ENCODE measurements around the gene KAZN.

KAZN gene

GRCh38 chr1:14932034-14932638, 333.7 kb downstream of the KAZN start:
- DNase-seq (ENCODE audit: low spot score): no peak

- no peak for DNase-seq (ENCODE audit: low spot score)
Measured at GRCh38 chr1:14934867-14935266, 336.4 kb downstream of the KAZN start.

DNA sequence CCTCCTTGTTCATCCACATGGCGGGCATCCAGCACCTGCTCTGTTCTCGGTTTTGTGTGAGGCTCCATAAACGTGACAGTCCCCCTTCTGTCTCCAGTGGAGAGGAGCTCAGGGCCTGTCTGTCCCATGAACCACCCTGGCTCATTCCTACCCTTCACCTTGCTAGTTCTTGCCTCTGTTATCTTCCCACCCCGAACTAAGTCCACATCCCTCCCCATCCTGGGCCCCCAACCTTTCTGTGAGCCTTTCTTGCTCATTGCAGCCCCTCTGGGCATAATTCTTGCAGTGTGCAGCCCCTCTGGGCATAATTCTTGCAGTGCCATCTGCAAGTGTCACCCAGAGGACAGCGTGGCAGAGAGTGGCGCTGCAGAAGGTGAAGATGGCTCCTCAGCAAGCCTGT, 338.3 kb downstream of the KAZN start:
- no peak for DNase-seq (ENCODE audit: low spot score)

DNA sequence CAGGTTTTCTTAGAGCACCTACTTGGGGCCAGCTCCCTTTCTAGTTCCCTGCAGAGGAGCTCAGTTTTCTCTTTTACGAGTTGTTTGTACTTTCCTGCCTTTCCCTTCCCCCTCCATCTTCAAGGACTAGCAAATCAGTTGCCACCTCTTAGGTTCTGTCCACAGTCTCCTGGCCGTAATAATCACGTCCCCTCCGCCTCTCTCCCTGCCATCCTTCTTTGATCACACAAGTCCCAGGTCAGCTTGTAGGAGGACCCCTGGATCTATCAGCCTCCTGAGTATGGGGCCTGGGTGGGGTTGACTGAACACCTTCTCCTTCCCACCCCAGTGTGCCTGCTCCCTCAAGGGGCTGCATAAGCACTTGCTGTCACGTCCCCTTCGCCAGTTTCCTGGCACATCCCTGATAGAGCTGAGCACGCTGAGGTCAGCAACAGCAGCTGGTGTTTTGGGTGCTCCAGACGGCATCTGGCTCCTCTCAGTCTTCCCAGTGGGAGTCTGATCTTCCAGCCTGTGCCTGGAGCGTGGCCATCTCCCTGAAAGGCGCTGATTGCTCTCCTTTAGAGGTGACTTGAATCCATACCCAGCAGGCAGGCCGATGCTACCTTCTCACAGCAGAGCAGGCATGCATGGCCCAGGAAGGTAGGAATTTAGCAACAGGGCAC, 338.9 kb downstream of the KAZN start:
- DNase-seq (ENCODE audit: low spot score): no peak

DNA sequence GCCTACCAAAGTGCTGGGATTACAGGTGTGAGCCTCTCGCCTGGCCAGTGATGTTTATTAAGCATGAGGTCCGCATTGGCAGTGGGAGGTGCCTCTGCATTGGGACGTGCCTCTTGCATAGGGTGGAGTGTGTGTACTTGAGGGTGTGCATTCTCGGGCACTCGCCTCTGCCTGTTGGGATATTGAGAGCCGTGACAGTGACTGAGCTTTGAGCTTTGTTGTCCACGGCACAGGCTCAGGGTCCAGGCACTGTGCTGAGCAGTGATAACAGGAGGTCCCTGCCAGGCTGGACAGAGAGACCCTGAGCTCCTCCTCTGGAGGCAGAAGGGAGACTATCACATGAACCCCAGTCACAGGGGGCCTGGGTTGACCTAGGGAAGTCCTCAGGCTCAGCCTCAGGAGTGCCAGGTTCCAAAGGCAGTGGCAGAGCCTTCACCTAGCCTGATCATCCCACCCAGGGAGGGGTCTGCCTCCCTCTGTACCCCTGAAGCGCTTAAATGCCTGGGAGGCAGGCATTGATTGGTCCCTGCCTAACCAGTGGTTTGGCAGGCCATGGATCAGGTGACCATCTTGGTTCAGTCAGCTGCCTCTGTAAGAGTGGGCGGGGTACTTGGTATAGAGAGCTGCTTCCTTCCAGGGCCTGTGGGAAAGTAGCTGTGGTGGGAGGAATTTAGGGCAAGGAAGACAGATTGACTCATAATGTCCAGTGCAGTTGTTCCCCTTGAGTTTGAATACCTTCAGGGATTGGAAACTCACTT, 341.2 kb downstream of the KAZN start:
- no peak for DNase-seq (ENCODE audit: low spot score)

GRCh38 chr1:14940285-14940870, 341.9 kb downstream of the KAZN start:
- DNase-seq (ENCODE audit: low spot score): no peak

- DNase-seq (ENCODE audit: low spot score): no peak
Measured at GRCh38 chr1:14941864-14942263, 343.4 kb downstream of the KAZN start.

DNA sequence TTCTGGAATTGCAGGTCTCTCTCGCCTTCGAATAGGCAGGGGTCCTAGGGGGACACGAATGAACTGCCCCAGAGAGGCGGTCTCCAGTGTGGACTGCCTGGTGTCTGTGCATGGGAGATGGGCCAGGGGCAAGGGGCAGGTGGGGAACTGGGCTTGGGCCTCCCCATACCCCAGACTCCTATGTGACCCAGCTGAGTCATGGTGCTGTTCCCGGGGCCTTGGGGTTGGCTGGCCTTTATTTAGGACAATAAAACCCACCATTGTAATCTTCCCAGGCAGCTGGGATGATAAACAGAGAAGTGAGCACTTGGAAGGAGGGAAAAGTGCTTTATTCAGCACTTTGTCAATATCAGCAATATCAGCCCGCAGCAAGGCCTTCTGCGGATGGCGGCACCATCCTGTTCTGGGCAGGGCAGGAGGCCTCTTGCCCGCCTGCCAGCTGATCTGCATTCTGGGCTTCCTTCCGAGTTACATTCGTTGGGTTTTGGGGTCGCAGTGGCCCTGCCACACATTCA, 346.0 kb downstream of the KAZN start:
- DNase-seq (ENCODE audit: low spot score): no peak

DNA sequence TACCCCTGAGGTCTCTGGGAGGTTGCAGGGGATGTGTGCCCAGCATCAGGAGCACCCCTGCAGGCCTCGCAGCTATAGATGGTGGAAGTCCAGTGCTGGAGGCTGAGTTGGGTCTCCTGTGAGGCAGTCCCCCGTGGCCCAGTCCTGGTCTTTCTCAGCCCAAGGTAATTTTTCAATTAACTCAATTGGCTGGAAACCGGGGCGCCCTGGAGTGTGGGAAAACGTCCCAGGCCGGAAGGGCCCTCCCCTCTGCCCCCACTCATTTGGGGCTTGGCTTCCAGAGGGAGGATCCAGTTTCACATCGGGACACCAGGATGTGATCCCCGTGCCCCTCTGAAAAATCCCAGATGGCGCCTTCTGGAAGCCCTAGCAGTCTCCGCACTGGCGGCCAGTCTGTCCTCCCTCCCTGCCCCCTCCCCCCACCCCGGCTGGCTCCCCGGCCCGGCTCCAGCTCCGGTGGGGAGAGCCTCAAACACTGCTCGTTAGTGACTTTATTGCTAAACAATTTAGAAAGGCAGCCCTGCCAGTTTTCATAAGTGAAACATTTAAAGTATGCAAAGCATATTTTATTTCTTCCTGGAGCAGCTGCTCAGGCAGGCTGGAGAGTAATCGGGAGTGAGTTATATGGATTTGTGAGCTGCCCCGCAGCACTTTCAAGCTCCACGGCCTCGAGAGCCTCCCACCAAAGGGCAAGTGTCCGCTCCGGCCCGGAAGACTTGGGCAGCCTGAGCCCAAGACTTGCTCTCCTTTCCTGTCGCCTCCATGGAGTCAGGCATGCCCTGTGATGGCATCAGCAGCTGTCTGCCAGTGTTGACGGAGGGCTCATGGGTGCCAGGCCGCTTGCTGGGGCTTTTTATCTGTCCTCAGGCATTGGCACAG, 346.9 kb downstream of the KAZN start:
- DNase-seq (ENCODE audit: low spot score): peak; percentile 83

GRCh38 chr1:14946011-14946359, 347.5 kb downstream of the KAZN start:
- DNase-seq (ENCODE audit: low spot score): no peak

- no peak for DNase-seq (ENCODE audit: low spot score)
Measured at GRCh38 chr1:14946684-14947238, 348.3 kb downstream of the KAZN start.

GRCh38 chr1:14947421-14947820, 348.9 kb downstream of the KAZN start:
- no peak for DNase-seq (ENCODE audit: low spot score)

DNA sequence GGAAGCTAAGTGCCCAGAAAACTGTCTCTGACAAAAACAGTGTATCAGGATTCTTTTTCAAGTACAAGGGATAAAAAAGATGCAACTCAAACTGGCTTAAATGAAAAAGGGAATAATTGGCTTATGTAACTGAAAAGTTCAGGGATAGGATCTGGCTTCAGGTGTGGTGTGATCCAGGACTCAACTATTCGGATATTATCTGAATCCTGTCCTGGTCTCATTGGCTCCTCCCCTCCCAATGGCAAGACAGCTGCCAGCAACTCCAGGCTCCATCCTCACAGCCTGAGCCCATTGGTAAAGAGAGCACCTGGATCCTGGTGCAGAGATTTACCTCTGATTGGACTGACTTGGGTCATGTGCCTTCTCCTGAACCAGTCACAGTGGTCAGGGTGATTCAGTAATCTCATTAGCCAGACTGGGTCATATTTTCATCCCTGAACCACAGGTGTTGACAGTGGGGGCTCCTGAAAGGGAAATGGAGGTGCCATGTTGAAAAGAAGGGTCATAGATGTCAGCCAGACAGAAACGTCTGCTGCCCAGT, 349.7 kb downstream of the KAZN start:
- DNase-seq (ENCODE audit: low spot score): no peak

DNA sequence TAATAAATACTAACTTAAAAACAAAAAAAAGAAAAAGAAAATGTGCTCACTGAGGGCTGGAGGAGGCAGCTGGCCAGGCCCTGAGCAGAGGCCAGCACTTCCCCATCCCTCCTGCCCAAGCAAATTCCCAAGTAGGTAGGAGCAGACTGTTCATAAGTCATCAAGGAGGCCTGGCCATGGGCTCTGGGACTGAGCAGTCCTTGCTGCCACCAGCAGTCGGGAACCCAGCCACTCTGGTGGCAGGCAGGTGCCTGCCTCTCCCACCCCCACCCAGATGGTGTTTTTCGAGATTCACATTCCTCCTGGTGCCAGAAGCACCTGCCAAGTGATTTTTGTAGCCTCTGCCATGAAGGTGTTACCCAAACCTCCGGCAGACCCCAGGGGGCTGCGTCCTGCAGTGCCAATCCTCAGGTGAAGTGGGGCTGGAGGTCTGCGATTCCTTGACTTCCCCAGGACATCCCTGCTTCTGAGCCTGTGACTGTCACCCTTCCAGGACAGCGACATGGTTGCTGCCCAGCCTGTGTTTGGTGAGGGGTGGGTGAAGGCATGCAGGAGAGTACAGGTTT, 350.9 kb downstream of the KAZN start:
- DNase-seq (ENCODE audit: low spot score): no peak

DNA sequence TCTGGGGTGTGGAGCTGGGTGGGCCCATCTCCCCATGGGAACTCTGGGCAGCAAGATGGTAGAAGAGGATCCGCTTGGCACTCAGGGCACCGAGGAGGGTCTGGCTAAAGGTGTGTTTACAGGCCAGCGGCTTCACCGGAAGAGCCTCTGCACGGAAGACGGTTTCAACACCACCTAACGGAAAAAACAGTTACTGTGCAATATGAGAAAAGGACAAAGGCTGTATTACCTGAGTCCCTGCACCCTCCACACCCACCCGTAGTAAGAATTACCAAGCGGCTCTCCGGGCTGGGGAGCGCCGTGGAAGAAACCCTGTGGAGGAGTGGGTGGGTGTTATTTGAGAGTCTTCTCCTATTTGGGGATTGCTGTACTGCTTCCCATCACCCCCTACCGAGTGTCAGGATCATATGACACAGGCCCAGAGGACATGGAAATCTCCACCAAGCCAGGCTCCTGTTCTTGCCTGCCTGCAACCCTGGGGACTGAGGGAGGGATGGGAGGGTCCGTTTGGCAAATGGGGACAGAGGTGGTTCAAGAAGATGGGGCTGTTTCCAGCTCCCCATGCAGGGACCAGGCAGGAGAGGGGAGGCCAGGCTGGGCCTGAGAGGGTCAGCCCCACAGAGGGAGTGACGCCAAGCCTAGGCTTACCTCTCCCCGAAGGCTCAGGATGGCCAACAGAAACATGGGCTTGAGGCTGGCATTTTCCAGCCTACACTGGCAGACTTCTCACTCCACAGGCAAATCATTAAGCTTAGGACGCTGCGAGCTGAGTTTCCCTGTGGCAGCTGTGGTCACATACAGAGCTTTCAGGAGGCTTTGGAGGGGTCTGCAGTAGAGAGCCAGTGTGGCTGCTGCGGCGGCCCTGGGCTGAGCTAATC, 351.6 kb downstream of the KAZN start:
- no peak for DNase-seq (ENCODE audit: low spot score)

DNA sequence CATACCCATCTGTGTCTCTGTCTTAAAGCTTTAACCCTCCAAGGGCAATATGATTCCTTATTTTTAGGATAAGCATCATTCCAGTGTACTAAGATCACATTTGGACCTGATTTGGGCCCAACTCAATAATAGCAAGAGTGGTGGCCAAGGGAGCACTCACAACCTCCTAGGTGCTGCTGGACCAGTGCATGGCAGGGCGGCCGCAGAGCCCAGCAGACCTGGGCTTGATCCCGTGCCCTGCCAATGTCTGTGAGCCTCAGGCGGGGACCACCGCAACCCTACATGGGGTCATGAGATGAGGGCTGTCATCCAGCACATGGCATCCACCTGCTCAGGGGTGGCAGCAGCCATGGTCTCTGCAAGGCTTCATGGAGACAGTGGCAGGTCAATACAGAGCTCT, 353.3 kb downstream of the KAZN start:
- DNase-seq (ENCODE audit: low spot score): no peak

DNA sequence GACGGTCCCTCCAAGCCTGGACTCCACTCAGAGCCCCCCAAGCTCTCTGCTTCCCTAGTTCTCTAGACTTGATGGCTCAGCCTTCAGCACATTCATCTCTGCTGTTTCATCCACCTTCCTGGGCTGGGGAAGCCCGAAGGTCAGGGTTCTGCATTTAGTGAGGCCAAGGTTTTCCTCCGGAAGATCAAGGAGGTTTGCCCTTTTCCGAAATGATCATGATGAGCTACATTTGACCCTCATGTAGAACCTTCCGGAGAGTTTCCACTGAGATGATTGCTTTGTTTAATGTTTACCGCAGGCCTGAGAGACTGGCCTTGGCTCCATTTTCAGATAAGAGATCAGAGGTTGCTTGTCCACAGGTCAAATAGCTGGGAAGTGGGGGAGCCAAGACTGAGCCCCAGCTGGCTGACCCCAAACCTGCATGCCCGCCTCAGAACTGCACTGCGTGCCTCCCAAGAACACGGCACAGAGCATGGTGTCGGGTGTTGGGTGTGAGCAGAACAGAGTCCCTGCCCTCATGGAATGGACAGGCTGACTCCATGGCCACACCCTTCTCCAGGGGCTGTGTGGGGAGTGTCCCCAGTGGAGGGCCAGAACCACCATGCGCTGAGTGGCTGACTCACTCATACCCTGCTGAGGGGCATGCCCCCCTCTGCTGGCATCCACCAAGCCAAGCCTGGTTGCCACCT, 354.3 kb downstream of the KAZN start:
- DNase-seq (ENCODE audit: low spot score): no peak

DNA sequence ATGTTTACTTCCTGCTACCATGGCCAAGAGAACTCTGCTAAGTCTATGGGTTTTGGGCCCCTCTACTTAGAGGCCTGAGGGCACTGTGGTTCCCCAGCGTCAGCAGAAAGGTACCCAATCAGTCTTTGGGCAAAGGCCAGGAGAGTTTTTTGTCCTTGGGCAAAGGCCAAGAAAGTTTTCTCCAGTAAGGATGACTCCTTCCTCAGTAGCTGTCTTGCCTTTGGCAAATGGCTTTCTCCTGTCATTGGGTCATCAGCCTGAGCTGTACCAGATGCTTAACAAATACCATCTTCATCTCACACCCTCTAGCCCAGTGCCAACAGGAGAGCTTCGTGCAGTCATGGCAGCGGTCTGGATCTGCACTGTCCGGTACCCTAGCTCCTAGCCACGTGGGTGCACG, 355.7 kb downstream of the KAZN start:
- no peak for DNase-seq (ENCODE audit: low spot score)

- DNase-seq (ENCODE audit: low spot score): no peak
Measured at GRCh38 chr1:14954930-14955329, 356.4 kb downstream of the KAZN start.
